ENCODE measurements around the gene LAIR1. TPM values are rescaled to one million over a fixed set of nuclear protein-coding genes. Genes with fewer than 3 reads are reported as not detected.
A peak's percentile ranks its signal among the peaks of the same experiment; 100 is the strongest.
"Not testable (repeated sequence)": the region's sequence is repeated elsewhere in the genome, so short reads cannot be mapped to it uniquely, and the experiment has no call there.

Gene LAIR1
- total RNA-seq, 6 donors from 2014 or later: 46.5 to 228 (median 111) TPM

DNA sequence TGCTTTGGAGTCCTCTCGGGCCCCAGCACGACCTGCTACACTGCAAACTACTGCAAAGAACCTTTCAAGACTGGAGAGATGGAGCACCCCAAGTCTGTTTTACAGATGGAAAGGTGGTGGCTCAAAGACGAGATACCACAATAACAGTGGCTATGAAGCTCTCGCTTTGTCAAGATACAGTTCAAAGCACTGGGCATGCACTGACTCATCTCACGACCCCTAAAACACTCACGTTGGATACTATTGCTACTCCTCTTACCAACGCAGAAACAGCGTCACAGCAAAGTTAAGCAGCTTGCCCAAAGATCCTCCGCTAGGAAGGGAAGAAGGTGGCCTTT lies 24.0 kb upstream of the LAIR1 start:
- ATAC-seq (ENCODE audit: low FRiP score in 2 of 2) (no peak), DNase-seq (no peak)
- TF ChIP-seq EP300 (IDR thresholded peaks at IDR 0.05): no peak
- TF ChIP-seq POLR2AphosphoS5 (IDR thresholded peaks at IDR 0.05): no peak
- TF ChIP-seq POLR2A (IDR thresholded peaks at IDR 0.05): no peak
- no peak for TF ChIP-seq CTCF (IDR thresholded peaks at IDR 0.05)
- WGBS, 2 donors: 23 to 37% methylated on average over 7 to 9 of the region's 9 CpGs
- no peaks in the 10 kb centered on the region for H3K36me3 ChIP-seq
- no peaks in the 10 kb centered on the region for H3K9me3 ChIP-seq
- H3K4me1 ChIP-seq: peaks cover 4 to 18% (median 9%) of the 10 kb centered on the region in 4 donors
- no peaks in the 10 kb centered on the region for H3K27me3 ChIP-seq
- peak overlapping the region; percentile 42 to 73 (median 51) for H3K27ac ChIP-seq
- peak overlapping the region in 3 of 4 donors; percentile 23 to 42 (median 39) for H3K4me3 ChIP-seq

- ATAC-seq (ENCODE audit: low FRiP score in 2 of 2): peak; percentile 49 to 50
- Histone ChIP-seq H3K4me1 (peaks cover 4 to 18% (median 9%) of the 10 kb centered on the region in 4 donors), H3K27ac (peak overlapping the region; percentile 42 to 73 (median 51)), H3K4me3 (peak overlapping the region in 3 of 4 donors; percentile 23 to 42 (median 39)), H3K27me3 (no peaks in the 10 kb centered on the region), H3K36me3 (no peaks in the 10 kb centered on the region), H3K9me3 (no peaks in the 10 kb centered on the region)
- WGBS, 2 donors: 4 to 5% methylated on average over 34 to 36 of the region's 36 CpGs
- peak in 1 of 2 donors; percentile 62 for DNase-seq
- TF ChIP-seq POLR2AphosphoS5 (IDR thresholded peaks at IDR 0.05) (no peak), POLR2A (IDR thresholded peaks at IDR 0.05) (peak in 1 of 4 donors; percentile 35), EP300 (IDR thresholded peaks at IDR 0.05) (no peak)
These were observed 23.5 kb upstream of the LAIR1 start for GRCh38 chr19:54387991-54388801.

- Histone ChIP-seq H3K4me1 (peaks cover 0 to 5% (median 3%) of the 10 kb centered on the region in 4 donors), H3K36me3 (no peaks in the 10 kb centered on the region), H3K27me3 (no peaks in the 10 kb centered on the region), H3K9me3 (no peaks in the 10 kb centered on the region), H3K27ac (no peak overlapping the region), H3K4me3 (no peak overlapping the region)
- ATAC-seq (ENCODE audit: low FRiP score in 2 of 2): no peak
- TF ChIP-seq POLR2A (IDR thresholded peaks at IDR 0.05): no peak
- no peak for TF ChIP-seq CTCF (IDR thresholded peaks at IDR 0.05)
- TF ChIP-seq POLR2AphosphoS5 (IDR thresholded peaks at IDR 0.05): no peak
- TF ChIP-seq EP300 (IDR thresholded peaks at IDR 0.05): no peak
- no peak for DNase-seq
- WGBS, 2 donors: 53 to 59% methylated on average over 4 of the region's 4 CpGs
These were observed 18.6 kb upstream of the LAIR1 start for GRCh38 chr19:54383330-54383729.

- not testable (repeated sequence) for H3K27me3 ChIP-seq; DNase-seq; H3K36me3 ChIP-seq; H3K9me3 ChIP-seq; H3K4me3 ChIP-seq; ATAC-seq (ENCODE audit: low FRiP score in 2 of 2); H3K4me1 ChIP-seq
- peak overlapping the region in 1 of 4 donors; percentile 54 for H3K27ac ChIP-seq
- 75 to 78% methylated on average over 13 of the region's 13 CpGs for WGBS, 2 donors
These were observed 17.3 kb upstream of the LAIR1 start for GRCh38 chr19:54382041-54382440.

GRCh38 chr19:54380897-54381296 lies 16.2 kb upstream of the LAIR1 start:
- TF ChIP-seq POLR2A (IDR thresholded peaks at IDR 0.05) (no peak), CTCF (IDR thresholded peaks at IDR 0.05) (no peak), POLR2AphosphoS5 (IDR thresholded peaks at IDR 0.05) (no peak), EP300 (IDR thresholded peaks at IDR 0.05) (no peak)
- 73 to 85% methylated on average over 2 of the region's 2 CpGs for WGBS, 2 donors

More at GRCh38 chr19:54380897-54381296, 16.2 kb upstream of the LAIR1 start:
- H3K36me3 ChIP-seq: no peaks in the 10 kb centered on the region
- H3K27ac ChIP-seq: no peak overlapping the region
- ATAC-seq (ENCODE audit: low FRiP score in 2 of 2) (no peak), DNase-seq (no peak)
- H3K4me1 ChIP-seq: no peaks in the 10 kb centered on the region
- no peaks in the 10 kb centered on the region for H3K9me3 ChIP-seq
- H3K4me3 ChIP-seq: no peak overlapping the region
- no peaks in the 10 kb centered on the region for H3K27me3 ChIP-seq

Measured in upper lobe of left lung (tissue), 6 donors.